ENCODE measurements around the gene KAT6B. TPM values are rescaled to one million over a fixed set of nuclear protein-coding genes. Genes with fewer than 3 reads are reported as not detected.

KAT6B gene
- total and polyA plus RNA-seq, 2 experiments from 2014 or later, result 15.8 to 36.2 TPM

- DNase-seq (ENCODE audit: low spot score), result no peak
- H3K27ac ChIP-seq, result no peak overlapping the region
- H3K9me2 ChIP-seq (replicated peaks; ENCODE audit: insufficient read depth), result no peaks in the 10 kb centered on the region
- H3K4me3 ChIP-seq, result no peak overlapping the region
- H3K9me3 ChIP-seq (ENCODE audit: low read depth), result no peaks in the 10 kb centered on the region
- TF ChIP-seq EZH2 (IDR thresholded peaks at IDR 0.05; ENCODE audit: borderline replicate concordance) (no peak), CTCF (IDR thresholded peaks at IDR 0.05; ENCODE audit: poor library complexity) (no peak), EZH2phosphoT487 (IDR thresholded peaks at IDR 0.05; ENCODE audit: low read depth, severe bottlenecking, unreplicated experiment) (no peak)
- H3K4me1 ChIP-seq (ENCODE audit: insufficient read depth), result no peaks in the 10 kb centered on the region
- no peaks in the 10 kb centered on the region for H3K79me2 ChIP-seq
- H3K36me3 ChIP-seq (replicated peaks; ENCODE audit: insufficient read depth, low read depth), result no peaks in the 10 kb centered on the region
- no peaks in the 10 kb centered on the region for H4K20me1 ChIP-seq (ENCODE audit: insufficient read depth, poor library complexity, severe bottlenecking)
- no peaks in the 10 kb centered on the region for H3K27me3 ChIP-seq
- H2AFZ ChIP-seq, result no peak overlapping the region
- no peak overlapping the region for H3K4me2 ChIP-seq
Observed at GRCh38 chr10:75028049-75028448, 201.6 kb downstream of the KAT6B start.

- Histone ChIP-seq H3K79me2 (no peaks in the 10 kb centered on the region), H3K9me2 (replicated peaks; ENCODE audit: insufficient read depth) (no peaks in the 10 kb centered on the region), H2AFZ (no peak overlapping the region), H3K4me2 (no peak overlapping the region), H3K4me1 (ENCODE audit: insufficient read depth) (no peaks in the 10 kb centered on the region), H3K9me3 (ENCODE audit: low read depth) (no peaks in the 10 kb centered on the region), H3K36me3 (replicated peaks; ENCODE audit: insufficient read depth, low read depth) (no peaks in the 10 kb centered on the region), H3K27me3 (no peaks in the 10 kb centered on the region), H4K20me1 (ENCODE audit: insufficient read depth, poor library complexity, severe bottlenecking) (no peaks in the 10 kb centered on the region), H3K4me3 (no peak overlapping the region), H3K27ac (no peak overlapping the region)
- 98% methylated on average over 7 of the region's 7 CpGs for WGBS (ENCODE audit: low lambda C conversion rate, missing lambda C conversion rate)
- TF ChIP-seq EZH2phosphoT487 (IDR thresholded peaks at IDR 0.05; ENCODE audit: low read depth, severe bottlenecking, unreplicated experiment), result no peak
- no peak for TF ChIP-seq EZH2 (IDR thresholded peaks at IDR 0.05; ENCODE audit: borderline replicate concordance)
- no peak for TF ChIP-seq CTCF (IDR thresholded peaks at IDR 0.05; ENCODE audit: poor library complexity)
- DNase-seq (ENCODE audit: low spot score), result no peak
Observed at GRCh38 chr10:75028748-75029147, 202.3 kb downstream of the KAT6B start.

GRCh38 chr10:75029420-75029819 is 203.0 kb downstream of the KAT6B start:
- H3K4me3 ChIP-seq, result no peak overlapping the region
- no peak for TF ChIP-seq CTCF (IDR thresholded peaks at IDR 0.05; ENCODE audit: poor library complexity)
- TF ChIP-seq EZH2 (IDR thresholded peaks at IDR 0.05; ENCODE audit: borderline replicate concordance), result no peak
- no peak for TF ChIP-seq EZH2phosphoT487 (IDR thresholded peaks at IDR 0.05; ENCODE audit: low read depth, severe bottlenecking, unreplicated experiment)
- H3K79me2 ChIP-seq, result no peaks in the 10 kb centered on the region
- H2AFZ ChIP-seq, result no peak overlapping the region
- no peaks in the 10 kb centered on the region for H4K20me1 ChIP-seq (ENCODE audit: insufficient read depth, poor library complexity, severe bottlenecking)
- no peaks in the 10 kb centered on the region for H3K9me2 ChIP-seq (replicated peaks; ENCODE audit: insufficient read depth)
- 90% methylated on average over 15 of the region's 15 CpGs for WGBS (ENCODE audit: low lambda C conversion rate, missing lambda C conversion rate)
- H3K9me3 ChIP-seq (ENCODE audit: low read depth), result no peaks in the 10 kb centered on the region
- no peaks in the 10 kb centered on the region for H3K27me3 ChIP-seq
- DNase-seq (ENCODE audit: low spot score), result no peak
- H3K4me1 ChIP-seq (ENCODE audit: insufficient read depth), result no peaks in the 10 kb centered on the region
- H3K4me2 ChIP-seq, result no peak overlapping the region
- no peaks in the 10 kb centered on the region for H3K36me3 ChIP-seq (replicated peaks; ENCODE audit: insufficient read depth, low read depth)
- H3K27ac ChIP-seq, result no peak overlapping the region

- no peaks in the 10 kb centered on the region for H4K20me1 ChIP-seq (ENCODE audit: insufficient read depth, poor library complexity, severe bottlenecking)
- WGBS (ENCODE audit: low lambda C conversion rate, missing lambda C conversion rate), result 82% methylated on average over 12 of the region's 13 CpGs
- TF ChIP-seq EZH2phosphoT487 (IDR thresholded peaks at IDR 0.05; ENCODE audit: low read depth, severe bottlenecking, unreplicated experiment), result no peak
- TF ChIP-seq EZH2 (IDR thresholded peaks at IDR 0.05; ENCODE audit: borderline replicate concordance), result no peak
- no peak for TF ChIP-seq CTCF (IDR thresholded peaks at IDR 0.05; ENCODE audit: poor library complexity)
- no peak for DNase-seq (ENCODE audit: low spot score)
- no peaks in the 10 kb centered on the region for H3K36me3 ChIP-seq (replicated peaks; ENCODE audit: insufficient read depth, low read depth)
- no peaks in the 10 kb centered on the region for H3K9me3 ChIP-seq (ENCODE audit: low read depth)
- H3K27me3 ChIP-seq, result no peaks in the 10 kb centered on the region
- no peak overlapping the region for H3K4me3 ChIP-seq
- H3K27ac ChIP-seq, result no peak overlapping the region
- no peak overlapping the region for H2AFZ ChIP-seq
- no peak overlapping the region for H3K4me2 ChIP-seq
- no peaks in the 10 kb centered on the region for H3K4me1 ChIP-seq (ENCODE audit: insufficient read depth)
- H3K79me2 ChIP-seq, result no peaks in the 10 kb centered on the region
- no peaks in the 10 kb centered on the region for H3K9me2 ChIP-seq (replicated peaks; ENCODE audit: insufficient read depth)
Observed at GRCh38 chr10:75029857-75030256, 203.5 kb downstream of the KAT6B start.

Data from hepatocyte (in vitro differentiated cells).